ENCODE data around the gene NSF.
"Not testable (repeated sequence)": the region's sequence is repeated elsewhere in the genome, so short reads cannot be mapped to it uniquely, and the experiment has no call there.

The NSF gene

DNA sequence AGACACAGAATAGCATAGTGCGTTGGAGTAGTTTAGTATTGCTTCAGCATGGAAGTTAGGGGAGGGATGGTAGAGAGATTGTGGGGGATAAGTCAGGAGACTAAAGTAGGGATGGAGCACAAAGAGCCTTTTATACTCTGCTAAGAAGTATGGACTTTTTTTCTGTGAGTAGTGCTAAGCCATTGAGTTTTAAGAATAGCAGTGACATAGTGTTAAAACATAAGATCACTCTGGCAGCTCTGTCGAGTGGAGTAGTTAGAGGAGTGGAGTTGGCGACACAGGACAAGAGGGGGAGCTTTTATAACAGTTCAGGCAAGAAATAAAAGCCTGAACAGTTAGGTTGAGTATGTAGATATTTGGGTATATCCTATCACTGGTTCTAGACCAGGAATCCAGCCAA is 106.1 kb downstream of the NSF start:
- DNase-seq (ENCODE audit: low spot score); FAIRE-seq: not testable (repeated sequence)

- not testable (repeated sequence) for DNase-seq (ENCODE audit: low spot score); FAIRE-seq
Observed at GRCh38 chr17:46699014-46699413, 108.5 kb downstream of the NSF start.

- DNase-seq (ENCODE audit: low spot score) = no peak
- FAIRE-seq = no peak
Observed at GRCh38 chr17:46717999-46718398, 127.5 kb downstream of the NSF start.

DNA sequence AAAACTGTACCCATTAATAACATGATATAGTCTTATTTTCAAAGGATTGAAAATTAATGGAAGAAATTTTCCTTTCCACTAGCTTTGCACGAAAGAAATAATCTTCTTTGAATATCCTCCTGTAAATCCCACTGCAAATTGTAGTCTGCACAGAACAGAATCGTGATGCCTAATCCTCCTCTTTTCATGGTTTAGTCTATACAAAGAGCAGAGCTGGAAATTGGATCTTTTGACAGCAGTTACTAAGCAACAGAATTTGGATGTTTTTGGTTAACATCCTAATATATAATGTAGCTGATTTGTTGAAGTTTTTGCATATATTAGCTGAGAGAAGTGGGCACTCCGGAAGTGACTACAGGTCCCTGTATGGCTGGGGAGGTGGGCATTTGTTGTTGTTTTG is 129.4 kb downstream of the NSF start:
- DNase-seq (ENCODE audit: low spot score) (no peak), FAIRE-seq (no peak)

DNA sequence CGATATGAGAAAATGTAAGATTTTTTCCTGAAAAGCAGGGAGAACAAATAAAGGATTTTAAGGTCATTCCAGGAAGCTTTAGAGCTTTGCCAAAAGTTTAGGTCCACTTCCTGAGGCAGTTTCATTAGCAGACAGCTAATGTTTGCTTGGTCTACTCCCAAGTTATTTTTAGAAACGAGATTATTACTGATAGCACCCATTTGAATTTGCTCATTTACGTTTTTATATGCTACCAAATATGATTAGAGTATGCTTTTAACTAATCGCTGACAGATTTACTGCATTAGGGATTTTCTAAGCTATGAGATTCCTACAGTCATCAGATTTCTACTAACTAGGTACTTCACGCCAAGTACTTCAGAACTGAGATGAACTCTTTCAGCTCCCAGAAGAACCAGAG is 129.9 kb downstream of the NSF start:
- FAIRE-seq (no peak), DNase-seq (ENCODE audit: low spot score) (no peak)

- no peak for DNase-seq (ENCODE audit: low spot score)
- peak; percentile 87 for FAIRE-seq
Observed at GRCh38 chr17:46722662-46723285, 132.3 kb downstream of the NSF start.

- no peak for FAIRE-seq
- DNase-seq (ENCODE audit: low spot score) = no peak
Observed at GRCh38 chr17:46726206-46726605, 135.7 kb downstream of the NSF start.

DNA sequence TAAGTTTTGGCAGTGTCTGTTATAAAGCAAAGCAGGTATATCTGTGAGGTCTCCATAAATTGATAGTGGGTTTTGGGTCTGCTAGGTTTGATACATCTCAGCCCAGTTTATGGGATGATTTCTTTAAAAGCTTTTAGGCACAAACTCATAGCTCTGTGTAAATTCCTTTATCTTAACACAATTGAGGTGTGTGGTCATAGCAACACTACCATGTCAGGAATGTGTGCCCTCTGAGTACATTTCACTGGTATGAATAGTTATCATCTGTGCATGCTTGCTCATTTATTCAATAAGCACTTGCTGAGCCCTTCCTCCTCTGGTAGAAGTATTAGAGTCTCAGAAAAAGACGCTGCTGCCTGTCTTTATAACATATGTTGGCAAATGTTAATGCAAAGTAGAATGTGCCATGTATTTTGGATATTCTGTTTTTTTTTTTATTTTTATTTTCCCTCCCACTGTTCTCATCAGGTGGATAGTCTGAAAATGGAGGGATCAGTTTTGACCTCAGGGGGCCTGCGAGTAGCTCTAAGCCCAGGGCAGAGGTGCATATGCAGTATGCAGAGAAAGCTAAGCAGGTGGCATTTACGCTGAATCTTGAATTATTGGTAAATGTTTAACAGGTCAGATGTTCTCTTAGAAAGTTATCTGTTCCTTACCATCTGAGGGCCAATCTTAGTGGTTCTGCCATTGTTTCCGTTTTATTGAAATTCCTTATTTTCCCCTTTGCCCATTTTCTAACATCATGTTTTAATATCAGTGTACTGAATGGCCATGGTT is 137.3 kb downstream of the NSF start:
- FAIRE-seq = no peak

DNA sequence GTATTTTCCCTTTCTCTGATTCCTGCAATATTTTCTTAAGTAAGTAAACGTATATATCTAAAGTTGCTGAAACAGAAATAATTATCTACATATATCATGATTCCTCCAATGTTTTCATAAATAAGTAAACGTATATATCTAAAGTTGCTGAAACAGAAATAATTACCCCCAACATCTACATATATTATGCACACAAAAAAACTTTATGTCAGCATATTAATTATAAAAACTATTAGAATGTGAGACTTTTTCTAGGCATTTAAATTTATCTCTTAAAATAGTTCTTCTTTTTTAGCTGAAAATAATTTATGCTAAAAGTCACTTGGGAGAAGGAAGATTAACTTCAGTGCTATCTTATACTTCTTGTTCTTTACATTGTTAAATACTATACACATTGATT is 139.6 kb downstream of the NSF start:
- no peak for FAIRE-seq
- DNase-seq (ENCODE audit: low spot score) = no peak

More for the DNA sequence above, 137.3 kb downstream of the NSF start:
- DNase-seq (ENCODE audit: low spot score) = peak; percentile 48

DNA sequence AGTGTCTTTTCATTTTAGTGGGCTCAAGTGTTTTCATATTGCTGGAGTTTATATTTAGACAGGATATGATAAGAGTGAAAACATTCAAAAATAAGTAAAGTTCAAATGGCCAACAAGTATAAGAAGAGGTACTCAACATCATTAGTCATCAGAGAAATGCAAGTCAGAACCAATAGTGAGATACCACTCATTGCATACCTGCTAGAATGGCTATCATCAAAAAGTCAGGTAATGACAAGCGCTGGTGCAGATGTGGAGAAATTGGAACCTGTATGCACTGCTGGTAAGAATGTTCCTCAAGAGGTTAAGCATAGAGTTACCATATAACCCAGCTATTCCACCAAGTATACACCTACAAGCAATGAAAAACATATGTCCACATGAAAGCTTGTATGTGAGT is 140.2 kb downstream of the NSF start:
- FAIRE-seq (no peak), DNase-seq (ENCODE audit: low spot score) (no peak)

- FAIRE-seq (no peak), DNase-seq (ENCODE audit: low spot score) (no peak)
Observed at GRCh38 chr17:46732160-46732559, 141.7 kb downstream of the NSF start.

DNA sequence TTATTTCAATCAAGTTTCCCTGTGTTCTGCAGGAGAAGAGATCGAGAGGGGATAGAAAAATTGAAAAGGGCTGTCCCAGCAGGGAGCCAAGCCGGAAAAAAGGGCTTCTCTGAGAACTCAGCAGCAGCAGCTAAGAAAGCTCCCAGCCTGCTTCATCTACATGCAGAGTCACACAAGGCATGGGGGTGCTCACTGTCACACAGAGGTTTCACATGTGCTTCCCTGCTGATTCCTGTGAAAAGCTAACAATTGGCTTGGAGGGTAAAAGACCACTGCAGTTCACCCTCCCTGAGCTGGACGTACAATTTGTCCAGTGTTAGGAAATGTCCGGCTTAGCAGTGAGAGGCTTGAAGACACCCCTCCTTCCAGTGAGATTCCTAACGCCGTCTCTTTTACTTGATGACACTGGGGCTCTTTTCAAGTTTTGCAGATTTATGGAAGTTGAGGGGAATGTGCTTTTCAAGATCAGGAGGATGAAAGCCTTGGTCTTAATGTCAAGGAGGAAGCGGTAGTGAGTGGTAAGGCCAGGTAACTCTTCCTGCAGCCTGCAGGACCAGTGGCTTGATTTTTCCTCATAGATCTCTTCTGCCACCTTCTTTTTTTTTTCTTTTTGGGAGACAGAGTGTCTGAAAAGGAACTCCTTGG is 142.4 kb downstream of the NSF start:
- no peak for DNase-seq (ENCODE audit: low spot score)

GRCh38 chr17:46733837-46734475 is 143.5 kb downstream of the NSF start:
- DNase-seq (ENCODE audit: low spot score) = no peak
- no peak for FAIRE-seq

More for the DNA sequence above, 142.4 kb downstream of the NSF start:
- no peak for FAIRE-seq

- no peak for FAIRE-seq
- no peak for DNase-seq (ENCODE audit: low spot score)
Observed at GRCh38 chr17:46736100-46736499, 145.6 kb downstream of the NSF start.

GRCh38 chr17:46737326-46737725 is 146.9 kb downstream of the NSF start:
- FAIRE-seq = no peak

DNA sequence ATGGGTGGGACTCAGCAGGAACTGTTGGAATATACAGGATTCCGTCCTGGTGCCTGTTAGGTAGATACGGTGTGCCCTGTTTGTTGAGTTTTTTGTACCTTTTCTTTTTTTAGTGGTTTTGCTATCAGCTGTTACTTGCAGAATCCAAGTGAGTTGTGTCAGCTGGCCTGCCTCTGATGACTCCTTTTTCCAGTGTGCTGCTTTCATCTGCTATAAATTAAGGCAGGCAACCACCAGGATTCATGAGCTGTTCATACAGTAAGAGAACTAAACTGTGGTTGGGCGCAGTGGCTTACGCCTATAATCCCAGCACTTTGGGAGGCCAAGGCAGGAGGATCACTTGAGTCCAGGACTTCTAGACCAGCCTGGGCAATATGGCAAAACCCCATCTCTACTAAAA is 148.1 kb downstream of the NSF start:
- DNase-seq (ENCODE audit: low spot score) = no peak
- FAIRE-seq = no peak

More at GRCh38 chr17:46737326-46737725, 146.9 kb downstream of the NSF start:
- DNase-seq (ENCODE audit: low spot score) = no peak

- FAIRE-seq (no peak), DNase-seq (ENCODE audit: low spot score) (no peak)
Observed at GRCh38 chr17:46739982-46740381, 149.5 kb downstream of the NSF start.

DNA sequence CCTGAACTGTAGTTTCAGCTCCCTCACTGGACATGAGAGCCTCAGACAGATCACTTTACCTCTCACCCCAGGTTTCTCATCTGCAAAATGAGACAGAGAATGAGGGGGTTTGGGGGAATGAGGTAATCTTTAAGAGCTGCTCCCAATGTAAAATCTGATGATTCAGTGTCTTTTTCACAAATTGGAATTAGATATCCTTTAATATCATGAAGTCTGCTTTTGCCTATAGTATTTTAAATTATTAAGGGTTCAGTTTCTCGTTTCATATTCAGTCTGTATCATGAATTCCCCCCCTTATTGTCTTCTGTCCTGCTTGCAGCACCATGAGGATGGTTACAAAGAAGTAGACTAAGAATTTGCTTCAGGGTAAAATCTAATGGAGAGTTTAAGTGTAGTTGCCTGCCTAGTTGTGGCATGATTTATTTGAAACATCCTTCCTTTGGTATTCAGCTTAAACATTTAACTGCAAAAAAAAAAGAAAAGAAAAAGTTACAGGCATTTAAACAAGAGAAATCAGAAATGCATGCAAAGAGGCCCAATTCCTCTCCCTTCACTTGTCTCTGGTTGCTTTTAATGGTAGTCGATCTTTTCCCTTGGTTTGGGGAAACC is 150.8 kb downstream of the NSF start:
- no peak for DNase-seq (ENCODE audit: low spot score)
- no peak for FAIRE-seq

GRCh38 chr17:46742565-46743270 is 152.2 kb downstream of the NSF start:
- FAIRE-seq (no peak), DNase-seq (ENCODE audit: low spot score) (peak; percentile 74)

GRCh38 chr17:46744441-46744840 is 154.0 kb downstream of the NSF start:
- FAIRE-seq (no peak), DNase-seq (ENCODE audit: low spot score) (no peak)

- DNase-seq (ENCODE audit: low spot score) (no peak), FAIRE-seq (no peak)
Observed at GRCh38 chr17:46745376-46745775, 154.9 kb downstream of the NSF start.
